ENCODE measurements around the gene KLHL29. TPM values are rescaled to one million over a fixed set of nuclear protein-coding genes. Genes with fewer than 3 reads are reported as not detected.

The KLHL29 gene
- total RNA-seq, 2 experiments from 2014 or later: 4.1 to 4.4 TPM

DNA sequence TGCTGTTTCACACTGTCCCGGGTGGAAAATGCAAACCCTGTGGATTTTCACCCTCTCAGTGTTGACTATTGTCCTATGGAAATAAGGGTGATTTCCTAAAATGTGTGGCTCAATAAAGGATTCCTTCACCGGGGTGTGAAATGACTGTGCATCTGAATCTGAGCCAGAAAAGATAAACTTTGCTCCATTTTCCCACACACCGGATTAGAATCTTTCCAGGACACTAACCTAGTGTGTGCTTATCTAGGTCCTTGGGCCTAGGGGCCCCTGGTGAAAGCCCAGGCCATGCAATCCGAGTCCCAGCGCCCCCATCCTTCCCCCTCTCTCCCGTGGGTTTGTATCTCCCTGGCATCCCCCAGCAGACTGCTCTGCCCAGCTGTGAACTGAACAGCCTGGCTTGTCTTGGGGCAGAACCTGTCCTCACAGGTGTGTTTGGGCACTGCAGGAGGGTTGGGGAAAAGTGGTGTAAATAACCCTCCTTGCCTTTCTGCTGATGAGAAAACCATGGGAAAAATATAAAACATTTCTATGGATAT lies 17.3 kb downstream of the KLHL29 start:
- Mint-ChIP-seq H3K4me1 (ENCODE audit: low read depth) (peaks cover 9% of the 10 kb centered on the region), H3K36me3 (ENCODE audit: low read depth) (no peaks in the 10 kb centered on the region), H3K27ac (no peak overlapping the region), H3K4me3 (no peak overlapping the region), H3K9me3 (ENCODE audit: insufficient read depth) (no peaks in the 10 kb centered on the region), H3K27me3 (ENCODE audit: low read depth) (peaks cover 8% of the 10 kb centered on the region)
- no peak for DNase-seq
- ChIA-PET CTCF (no interaction called here), POLR2A (no interaction called here)
- ATAC-seq: no peak

DNA sequence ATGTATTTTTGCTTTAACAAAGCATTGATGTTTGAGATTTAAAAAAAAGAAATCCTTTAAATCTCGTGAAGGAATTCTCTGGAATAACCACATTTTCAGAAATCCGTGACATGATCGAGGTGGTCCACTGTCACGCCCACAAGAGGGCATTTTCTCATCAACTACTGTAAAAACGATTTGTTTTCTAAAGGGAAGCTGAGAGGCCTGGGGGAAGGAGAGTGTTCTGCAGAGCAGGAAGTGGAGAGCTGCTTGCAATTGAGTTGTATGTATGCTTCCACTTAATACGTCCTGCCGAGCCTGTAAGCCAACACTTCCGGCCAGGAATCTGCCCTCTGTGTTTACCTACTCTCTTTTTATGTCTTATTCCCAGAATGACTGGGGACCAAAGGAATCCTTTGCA lies 19.4 kb downstream of the KLHL29 start:
- Mint-ChIP-seq H3K27me3 (ENCODE audit: low read depth) (peaks cover 8% of the 10 kb centered on the region), H3K4me1 (ENCODE audit: low read depth) (peaks cover 9% of the 10 kb centered on the region), H3K27ac (no peak overlapping the region), H3K4me3 (no peak overlapping the region), H3K36me3 (ENCODE audit: low read depth) (no peaks in the 10 kb centered on the region), H3K9me3 (ENCODE audit: insufficient read depth) (no peaks in the 10 kb centered on the region)
- CTCF ChIA-PET: interaction anchor here (0.9 to 1.5 kb wide), 4 partner anchors 11 to 163 kb away, joined by 3 to 4 read pairs (median 4); no protein-coding TSS in a partner anchor
- DNase-seq (peak; percentile 45), ATAC-seq (peak; percentile 73)
- POLR2A ChIA-PET: no interaction called here

- no peak for DNase-seq
- POLR2A ChIA-PET: no interaction called here
- Mint-ChIP-seq H3K4me1 (ENCODE audit: low read depth) (peaks cover 6% of the 10 kb centered on the region), H3K27ac (no peak overlapping the region), H3K4me3 (no peak overlapping the region), H3K27me3 (ENCODE audit: low read depth) (peaks cover 14% of the 10 kb centered on the region), H3K9me3 (ENCODE audit: insufficient read depth) (no peaks in the 10 kb centered on the region), H3K36me3 (ENCODE audit: low read depth) (no peaks in the 10 kb centered on the region)
- CTCF ChIA-PET: interaction anchor here (1.2 kb wide), 1 partner anchor 26 kb away, joined by 3 read pairs; no protein-coding TSS in a partner anchor
- no peak for ATAC-seq
These were observed 24.3 kb downstream of the KLHL29 start for GRCh38 chr2:23409248-23409647.

DNA sequence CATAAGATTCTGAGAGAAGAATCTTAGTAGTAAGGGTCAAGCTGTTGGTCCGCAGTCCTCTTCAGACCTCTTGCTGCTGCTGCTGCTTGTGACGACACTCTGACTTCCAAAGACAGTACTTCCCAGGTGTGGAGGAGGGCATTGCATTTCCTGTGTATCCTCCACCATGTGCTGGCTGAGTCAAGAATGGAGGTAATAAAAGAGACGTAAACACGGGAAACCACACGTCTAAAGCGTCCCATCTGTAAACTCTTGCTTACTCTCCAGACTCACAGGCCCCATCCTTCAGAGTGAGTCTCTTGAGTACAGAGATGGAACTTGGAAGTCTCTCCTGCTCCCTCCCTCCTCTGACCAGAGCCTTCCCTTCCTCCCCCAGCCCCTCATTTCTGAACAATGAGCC lies 25.6 kb downstream of the KLHL29 start:
- H3K27ac Mint-ChIP-seq: no peak overlapping the region
- ChIA-PET POLR2A (no interaction called here), CTCF (no interaction called here)
- no peak for DNase-seq
- peaks cover 13% of the 10 kb centered on the region for H3K27me3 Mint-ChIP-seq (ENCODE audit: low read depth)
- no peaks in the 10 kb centered on the region for H3K4me1 Mint-ChIP-seq (ENCODE audit: low read depth)
- no peak overlapping the region for H3K4me3 Mint-ChIP-seq
- H3K9me3 Mint-ChIP-seq (ENCODE audit: insufficient read depth): no peaks in the 10 kb centered on the region
- ATAC-seq: no peak
- H3K36me3 Mint-ChIP-seq (ENCODE audit: low read depth): no peaks in the 10 kb centered on the region

GRCh38 chr2:23411752-23412431 lies 26.9 kb downstream of the KLHL29 start:
- ATAC-seq: no peak
- ChIA-PET CTCF (no interaction called here), POLR2A (no interaction called here)
- Mint-ChIP-seq H3K4me1 (ENCODE audit: low read depth) (no peaks in the 10 kb centered on the region), H3K27ac (no peak overlapping the region), H3K27me3 (ENCODE audit: low read depth) (peaks cover 10% of the 10 kb centered on the region), H3K9me3 (ENCODE audit: insufficient read depth) (no peaks in the 10 kb centered on the region), H3K36me3 (ENCODE audit: low read depth) (no peaks in the 10 kb centered on the region), H3K4me3 (no peak overlapping the region)
- DNase-seq: no peak

DNA sequence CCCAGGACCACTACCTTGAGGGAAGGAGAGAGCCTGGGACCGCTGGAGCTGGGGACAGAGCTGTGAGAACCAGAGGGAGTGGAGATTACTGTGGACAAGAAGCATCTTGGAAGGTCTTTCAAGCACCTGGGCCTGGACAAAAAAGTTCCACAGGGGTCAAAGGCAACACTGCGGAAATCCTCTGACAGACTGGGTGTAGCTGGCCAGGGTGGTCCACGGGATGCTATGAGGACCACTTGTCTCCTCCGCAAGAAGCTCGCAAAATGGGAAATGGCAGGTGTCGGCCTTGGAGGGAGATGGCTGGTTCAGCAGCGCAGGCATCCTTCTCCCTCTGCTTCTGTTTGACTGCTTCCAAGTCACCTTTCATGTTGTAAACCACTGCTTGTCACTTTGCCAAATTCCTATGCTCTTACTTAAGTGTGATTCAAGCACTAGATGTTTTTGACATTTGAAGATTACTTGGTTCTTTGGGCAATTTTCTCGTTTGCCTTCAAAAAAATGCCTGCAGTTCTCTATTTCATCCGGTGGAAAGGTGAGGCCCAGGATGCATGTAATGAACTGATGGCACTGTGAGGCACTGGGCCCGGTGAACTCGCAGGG lies 27.7 kb downstream of the KLHL29 start:
- ChIA-PET POLR2A (no interaction called here), CTCF (no interaction called here)
- H3K27me3 Mint-ChIP-seq (ENCODE audit: low read depth): peaks cover 14% of the 10 kb centered on the region

GRCh38 chr2:23413641-23414040 lies 28.7 kb downstream of the KLHL29 start:
- no peaks in the 10 kb centered on the region for H3K4me1 Mint-ChIP-seq (ENCODE audit: low read depth)
- CTCF ChIA-PET: no interaction called here
- H3K27me3 Mint-ChIP-seq (ENCODE audit: low read depth): peaks cover 14% of the 10 kb centered on the region
- H3K9me3 Mint-ChIP-seq (ENCODE audit: insufficient read depth): no peaks in the 10 kb centered on the region
- no peak overlapping the region for H3K27ac Mint-ChIP-seq
- DNase-seq (no peak), ATAC-seq (no peak)
- H3K4me3 Mint-ChIP-seq: no peak overlapping the region
- H3K36me3 Mint-ChIP-seq (ENCODE audit: low read depth): no peaks in the 10 kb centered on the region
- POLR2A ChIA-PET: no interaction called here

More for the DNA sequence above, 27.7 kb downstream of the KLHL29 start:
- DNase-seq (no peak), ATAC-seq (no peak)
- no peak overlapping the region for H3K27ac Mint-ChIP-seq
- no peaks in the 10 kb centered on the region for H3K4me1 Mint-ChIP-seq (ENCODE audit: low read depth)
- no peaks in the 10 kb centered on the region for H3K9me3 Mint-ChIP-seq (ENCODE audit: insufficient read depth)
- H3K36me3 Mint-ChIP-seq (ENCODE audit: low read depth): no peaks in the 10 kb centered on the region
- H3K4me3 Mint-ChIP-seq: no peak overlapping the region

DNA sequence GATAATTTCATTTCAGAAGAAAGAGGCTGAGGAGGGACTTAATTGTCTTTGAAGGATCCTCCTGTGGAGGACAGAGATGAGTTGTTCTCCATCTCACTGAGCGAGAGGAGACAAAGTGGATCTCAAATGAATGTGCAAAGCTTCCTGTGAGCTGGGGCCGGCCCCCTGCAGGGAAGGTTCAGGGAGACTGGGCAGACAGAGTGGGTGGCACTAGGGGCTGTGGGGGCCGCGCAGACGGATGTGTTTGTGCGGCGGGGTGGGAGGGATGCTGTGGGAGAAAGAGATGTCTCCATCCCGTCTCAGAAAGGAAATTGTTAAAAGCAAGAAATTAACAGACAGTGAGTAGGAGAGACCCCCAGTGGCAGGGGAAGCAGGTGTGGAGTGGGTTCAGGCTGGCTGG lies 29.1 kb downstream of the KLHL29 start:
- POLR2A ChIA-PET: no interaction called here

DNA sequence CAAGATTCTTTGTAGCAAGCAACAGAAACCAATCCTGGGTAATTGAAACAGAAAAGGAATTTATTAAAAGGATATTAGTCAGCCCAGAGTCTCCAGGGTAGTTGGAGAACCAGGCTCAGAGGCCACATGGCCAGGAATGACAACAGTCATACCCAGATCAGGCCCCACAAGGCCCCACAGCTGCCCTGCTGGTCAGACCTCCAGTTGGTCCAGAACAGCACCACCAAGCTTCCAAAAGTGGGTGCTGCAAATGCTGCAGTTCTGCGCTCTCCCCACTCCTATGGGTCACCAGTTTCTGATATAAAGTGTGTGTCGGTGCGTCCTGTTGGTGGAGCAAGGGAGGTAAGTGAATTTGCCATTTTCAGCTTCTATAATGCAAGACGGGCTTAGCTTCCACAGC lies 29.9 kb downstream of the KLHL29 start:
- peaks cover 14% of the 10 kb centered on the region for H3K27me3 Mint-ChIP-seq (ENCODE audit: low read depth)
- POLR2A ChIA-PET: no interaction called here
- no peak overlapping the region for H3K27ac Mint-ChIP-seq
- no peak overlapping the region for H3K4me3 Mint-ChIP-seq
- ATAC-seq (no peak), DNase-seq (no peak)
- CTCF ChIA-PET: no interaction called here
- H3K9me3 Mint-ChIP-seq (ENCODE audit: insufficient read depth): no peaks in the 10 kb centered on the region
- no peaks in the 10 kb centered on the region for H3K36me3 Mint-ChIP-seq (ENCODE audit: low read depth)
- H3K4me1 Mint-ChIP-seq (ENCODE audit: low read depth): no peaks in the 10 kb centered on the region

More for the DNA sequence above, 29.1 kb downstream of the KLHL29 start:
- Mint-ChIP-seq H3K36me3 (ENCODE audit: low read depth) (no peaks in the 10 kb centered on the region), H3K27ac (no peak overlapping the region), H3K9me3 (ENCODE audit: insufficient read depth) (no peaks in the 10 kb centered on the region), H3K4me3 (no peak overlapping the region), H3K27me3 (ENCODE audit: low read depth) (peaks cover 14% of the 10 kb centered on the region), H3K4me1 (ENCODE audit: low read depth) (no peaks in the 10 kb centered on the region)
- DNase-seq: no peak
- CTCF ChIA-PET: no interaction called here
- no peak for ATAC-seq

DNA sequence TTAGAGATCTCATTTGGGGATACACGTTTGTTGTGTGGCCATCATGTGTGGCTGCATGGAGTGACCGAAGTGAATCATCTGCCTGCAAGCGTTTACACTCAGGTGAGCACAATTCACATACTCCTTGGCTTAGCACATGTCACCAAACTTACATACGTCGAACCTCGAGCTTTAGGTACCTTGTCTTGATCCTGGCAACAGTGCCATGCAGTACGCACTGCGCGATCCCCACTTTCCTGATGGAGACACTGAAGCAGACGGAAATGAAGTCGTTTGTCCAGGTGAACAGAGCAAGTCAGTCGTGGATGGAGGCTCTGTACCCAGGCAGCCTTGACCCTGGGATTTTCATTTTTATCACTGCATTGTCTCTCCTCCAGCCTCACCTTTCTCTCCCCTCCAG lies 32.3 kb downstream of the KLHL29 start:
- Mint-ChIP-seq H3K27ac (no peak overlapping the region), H3K9me3 (ENCODE audit: insufficient read depth) (no peaks in the 10 kb centered on the region), H3K36me3 (ENCODE audit: low read depth) (no peaks in the 10 kb centered on the region), H3K4me1 (ENCODE audit: low read depth) (no peaks in the 10 kb centered on the region), H3K27me3 (ENCODE audit: low read depth) (peaks cover 14% of the 10 kb centered on the region), H3K4me3 (no peak overlapping the region)
- CTCF ChIA-PET: no interaction called here
- no peak for ATAC-seq
- POLR2A ChIA-PET: no interaction called here
- no peak for DNase-seq

DNA sequence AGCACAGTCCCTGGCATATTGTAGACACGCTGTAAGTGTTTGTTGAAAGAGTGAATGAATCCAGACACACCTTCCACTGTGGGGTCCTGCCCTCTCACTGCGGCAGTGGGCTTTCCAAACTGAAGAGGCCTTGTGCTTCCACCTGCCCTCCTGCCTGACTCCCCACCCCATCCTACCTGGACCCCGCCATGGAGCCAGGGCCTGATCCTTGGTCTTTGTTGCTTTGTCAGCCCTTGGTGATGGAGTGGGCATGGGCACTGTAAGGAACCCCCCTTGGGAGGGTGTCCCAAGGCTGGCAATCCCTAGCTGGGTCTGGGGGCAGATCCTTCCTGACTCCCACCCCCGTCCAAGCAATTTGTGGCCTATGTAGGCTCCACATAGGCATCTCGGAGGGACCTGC lies 33.1 kb downstream of the KLHL29 start:
- Mint-ChIP-seq H3K27me3 (ENCODE audit: low read depth) (peaks cover 14% of the 10 kb centered on the region), H3K36me3 (ENCODE audit: low read depth) (no peaks in the 10 kb centered on the region), H3K4me3 (no peak overlapping the region), H3K9me3 (ENCODE audit: insufficient read depth) (no peaks in the 10 kb centered on the region), H3K4me1 (ENCODE audit: low read depth) (no peaks in the 10 kb centered on the region), H3K27ac (no peak overlapping the region)
- DNase-seq (no peak), ATAC-seq (no peak)
- ChIA-PET POLR2A (no interaction called here), CTCF (no interaction called here)

DNA sequence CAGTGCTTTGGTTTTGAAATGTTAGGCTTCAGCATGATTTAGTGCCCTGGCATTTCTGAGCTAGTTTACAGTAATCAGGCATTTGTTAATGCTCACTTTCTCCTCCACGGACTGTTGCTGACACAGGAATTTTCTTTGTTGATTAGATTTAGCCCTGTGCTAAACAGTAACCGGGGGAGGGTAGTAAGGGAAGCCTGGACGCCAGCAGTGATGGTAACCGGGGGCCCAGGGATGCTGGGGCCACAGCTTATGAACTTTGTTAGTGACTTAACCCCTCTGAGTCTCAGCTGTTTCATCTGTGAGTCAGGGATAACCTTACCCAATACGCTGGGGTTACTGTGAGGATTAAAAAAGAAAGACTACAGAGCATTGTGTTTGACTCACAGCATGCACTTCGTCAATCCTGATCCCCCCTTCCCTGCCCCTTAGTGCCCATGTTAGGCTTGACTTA lies 33.5 kb downstream of the KLHL29 start:
- H3K36me3 Mint-ChIP-seq (ENCODE audit: low read depth): no peaks in the 10 kb centered on the region
- no peak overlapping the region for H3K27ac Mint-ChIP-seq
- no peak for ATAC-seq
- no peak for DNase-seq
- H3K4me1 Mint-ChIP-seq (ENCODE audit: low read depth): no peaks in the 10 kb centered on the region
- no peak overlapping the region for H3K4me3 Mint-ChIP-seq
- POLR2A ChIA-PET: no interaction called here
- H3K9me3 Mint-ChIP-seq (ENCODE audit: insufficient read depth): no peaks in the 10 kb centered on the region
- peaks cover 11% of the 10 kb centered on the region for H3K27me3 Mint-ChIP-seq (ENCODE audit: low read depth)
- CTCF ChIA-PET: no interaction called here
